HFFc6 (cell line): ENCODE results near the gene PHYHD1. TPM values are rescaled to one million over a fixed set of nuclear protein-coding genes. Genes with fewer than 3 reads are reported as not detected.
A peak's percentile ranks its signal among the peaks of the same experiment; 100 is the strongest.

Source experiments
- DNase-seq: peaks from one replicate; pipeline ENCODE4 v3.0.0-alpha.2; 2018
- H3K27ac Mint-ChIP-seq: 2 replicates; pipeline ENCODE4 v1.8.0; 2020; ENCODE audit warnings: mild to moderate bottlenecking, mixed read lengths
- H3K27me3 Mint-ChIP-seq: 2 replicates; pipeline ENCODE4 v1.8.0; 2021; ENCODE audit warnings: mild to moderate bottlenecking, moderate library complexity, mixed read lengths; ENCODE audit not compliant: insufficient read depth
- H3K36me3 Mint-ChIP-seq: 2 replicates; pipeline ENCODE4 v1.8.0; 2021; ENCODE audit warnings: low read depth, mixed read lengths
- H3K4me1 Mint-ChIP-seq: 2 replicates; pipeline ENCODE4 v1.8.0; 2020; ENCODE audit warnings: low read depth, mixed read lengths
- H3K4me3 Mint-ChIP-seq: 2 replicates; pipeline ENCODE4 v1.8.0; 2020; ENCODE audit warnings: mild to moderate bottlenecking, moderate library complexity, mixed read lengths
- H3K9me3 Mint-ChIP-seq: 2 replicates; pipeline ENCODE4 v1.8.0; 2020; ENCODE audit warnings: mild to moderate bottlenecking, mixed read lengths
- total RNA-seq, 6 experiments: library from RNA; stranded (reverse); fragmentation: NEBNext Ultra II Directional; extraction: Animal tissue kit (Norgen Biotek cat#: 25700); gene quantifications; 2 replicates in 1 of 6; 3 replicates in 5 of 6; pipeline ENCODE4 v1.2.3, GENCODE V29; 2021
- TF ChIP-seq, protein P1 (sequence below): fragments of 200-600 bp; sonication (generic); IDR thresholded peaks from 2 replicates; pipeline ENCODE4 v1.5.0; 2021; ENCODE audit warnings: antibody characterized with exemption, mild to moderate bottlenecking

Gene PHYHD1
- total RNA-seq, 6 experiments from 2014 or later, result 6.8 to 13.9 (median 10.0) TPM

DNA sequence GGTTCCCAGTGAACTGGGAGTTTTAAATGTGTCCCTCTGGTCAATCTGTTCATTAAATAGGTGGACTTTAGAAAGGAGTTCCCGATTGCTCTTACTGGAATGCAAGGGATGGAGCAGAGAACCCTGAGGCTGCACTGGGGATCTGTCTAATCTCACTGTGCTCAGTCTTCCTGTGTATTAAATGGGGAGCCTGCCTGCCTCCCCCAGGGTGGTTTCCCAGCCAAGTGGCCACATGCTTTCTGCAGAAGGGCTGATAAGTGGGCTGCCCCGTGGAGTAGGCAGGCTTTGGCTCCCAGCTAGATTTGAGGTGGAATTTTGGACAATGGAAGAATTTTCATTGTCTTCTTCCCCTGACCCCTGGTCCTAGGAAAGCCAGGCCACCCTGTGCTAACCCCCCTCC is 14.0 kb upstream of the PHYHD1 start:
- H3K4me1 Mint-ChIP-seq, result peaks cover 34% of the 10 kb centered on the region
- H3K27me3 Mint-ChIP-seq, result peaks cover 7% of the 10 kb centered on the region; the same call in 1 of the 2 replicates
- no peak overlapping the region for H3K27ac Mint-ChIP-seq
- H3K4me3 Mint-ChIP-seq, result no peak overlapping the region
- no peak for DNase-seq
- H3K36me3 Mint-ChIP-seq, result peaks cover 30% of the 10 kb centered on the region
- TF ChIP-seq, protein P1, sequence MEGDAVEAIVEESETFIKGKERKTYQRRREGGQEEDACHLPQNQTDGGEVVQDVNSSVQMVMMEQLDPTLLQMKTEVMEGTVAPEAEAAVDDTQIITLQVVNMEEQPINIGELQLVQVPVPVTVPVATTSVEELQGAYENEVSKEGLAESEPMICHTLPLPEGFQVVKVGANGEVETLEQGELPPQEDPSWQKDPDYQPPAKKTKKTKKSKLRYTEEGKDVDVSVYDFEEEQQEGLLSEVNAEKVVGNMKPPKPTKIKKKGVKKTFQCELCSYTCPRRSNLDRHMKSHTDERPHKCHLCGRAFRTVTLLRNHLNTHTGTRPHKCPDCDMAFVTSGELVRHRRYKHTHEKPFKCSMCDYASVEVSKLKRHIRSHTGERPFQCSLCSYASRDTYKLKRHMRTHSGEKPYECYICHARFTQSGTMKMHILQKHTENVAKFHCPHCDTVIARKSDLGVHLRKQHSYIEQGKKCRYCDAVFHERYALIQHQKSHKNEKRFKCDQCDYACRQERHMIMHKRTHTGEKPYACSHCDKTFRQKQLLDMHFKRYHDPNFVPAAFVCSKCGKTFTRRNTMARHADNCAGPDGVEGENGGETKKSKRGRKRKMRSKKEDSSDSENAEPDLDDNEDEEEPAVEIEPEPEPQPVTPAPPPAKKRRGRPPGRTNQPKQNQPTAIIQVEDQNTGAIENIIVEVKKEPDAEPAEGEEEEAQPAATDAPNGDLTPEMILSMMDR, result no peak
- no peaks in the 10 kb centered on the region for H3K9me3 Mint-ChIP-seq

DNA sequence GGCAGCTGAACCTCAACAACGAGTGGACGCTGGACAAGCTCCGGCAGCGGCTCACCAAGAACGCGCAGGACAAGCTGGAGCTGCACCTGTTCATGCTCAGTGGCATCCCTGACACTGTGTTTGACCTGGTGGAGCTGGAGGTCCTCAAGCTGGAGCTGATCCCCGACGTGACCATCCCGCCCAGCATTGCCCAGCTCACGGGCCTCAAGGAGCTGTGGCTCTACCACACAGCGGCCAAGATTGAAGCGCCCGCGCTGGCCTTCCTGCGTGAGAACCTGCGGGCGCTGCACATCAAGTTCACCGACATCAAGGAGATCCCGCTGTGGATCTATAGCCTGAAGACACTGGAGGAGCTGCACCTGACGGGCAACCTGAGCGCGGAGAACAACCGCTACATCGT is 12.4 kb upstream of the PHYHD1 start:
- Mint-ChIP-seq H3K9me3 (no peaks in the 10 kb centered on the region), H3K4me1 (peaks cover 41% of the 10 kb centered on the region), H3K27ac (no peak overlapping the region), H3K4me3 (no peak overlapping the region), H3K27me3 (peaks cover 9% of the 10 kb centered on the region), H3K36me3 (peaks cover 38% of the 10 kb centered on the region)
- TF ChIP-seq, protein P1, result no peak
- DNase-seq, result no peak

DNA sequence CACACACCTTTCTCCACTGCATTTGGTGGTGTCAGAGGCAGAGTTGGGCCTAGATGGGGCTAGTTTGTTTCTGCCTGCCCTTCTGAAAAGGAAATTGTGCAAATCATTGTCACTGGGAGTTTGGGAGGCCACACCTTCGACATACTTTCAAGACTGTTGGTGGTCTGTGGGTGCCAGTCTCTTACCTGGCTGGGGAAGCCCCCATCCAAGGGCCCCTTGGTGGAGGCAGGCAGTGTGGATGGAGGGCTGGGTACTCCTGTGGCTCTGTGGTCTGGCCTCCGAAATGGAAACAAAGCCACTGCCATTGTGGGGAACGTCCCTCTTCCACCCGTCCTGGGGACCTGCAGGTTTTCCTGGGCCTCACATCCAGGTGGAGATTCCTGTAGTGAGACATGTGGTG is 10.9 kb upstream of the PHYHD1 start:
- no peak for DNase-seq
- H3K27me3 Mint-ChIP-seq, result peaks cover 6% of the 10 kb centered on the region
- H3K27ac Mint-ChIP-seq, result no peak overlapping the region
- H3K4me3 Mint-ChIP-seq, result no peak overlapping the region
- no peaks in the 10 kb centered on the region for H3K9me3 Mint-ChIP-seq
- peaks cover 38% of the 10 kb centered on the region for H3K36me3 Mint-ChIP-seq
- peaks cover 35% of the 10 kb centered on the region for H3K4me1 Mint-ChIP-seq
- TF ChIP-seq, protein P1, result no peak

DNA sequence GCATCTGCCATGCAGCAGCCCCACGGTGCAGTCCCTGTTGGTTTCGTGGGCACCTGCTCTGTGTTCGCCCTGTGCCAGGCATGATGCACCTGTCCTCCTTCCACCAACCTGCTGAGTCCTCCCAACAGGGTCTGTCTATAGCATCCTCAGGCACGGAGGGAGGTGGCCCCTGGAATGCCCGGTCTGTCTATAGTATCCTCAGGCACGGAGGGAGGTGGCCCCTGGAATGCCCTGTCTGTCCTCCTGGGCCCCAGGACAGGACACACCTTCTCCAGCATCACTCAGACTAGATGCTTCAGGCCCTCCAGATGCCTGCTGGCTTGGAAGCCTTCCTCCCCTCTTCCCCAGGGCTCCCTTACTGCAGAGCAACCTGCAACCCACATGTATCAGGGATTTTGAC is 9.9 kb upstream of the PHYHD1 start:
- TF ChIP-seq, protein P1, result no peak
- H3K27ac Mint-ChIP-seq, result peak overlapping the region; percentile 95
- H3K4me1 Mint-ChIP-seq, result peaks cover 40% of the 10 kb centered on the region
- no peaks in the 10 kb centered on the region for H3K9me3 Mint-ChIP-seq
- no peak for DNase-seq
- peaks cover 6% of the 10 kb centered on the region for H3K27me3 Mint-ChIP-seq
- H3K36me3 Mint-ChIP-seq, result peaks cover 38% of the 10 kb centered on the region
- peak overlapping the region; percentile 77 for H3K4me3 Mint-ChIP-seq

DNA sequence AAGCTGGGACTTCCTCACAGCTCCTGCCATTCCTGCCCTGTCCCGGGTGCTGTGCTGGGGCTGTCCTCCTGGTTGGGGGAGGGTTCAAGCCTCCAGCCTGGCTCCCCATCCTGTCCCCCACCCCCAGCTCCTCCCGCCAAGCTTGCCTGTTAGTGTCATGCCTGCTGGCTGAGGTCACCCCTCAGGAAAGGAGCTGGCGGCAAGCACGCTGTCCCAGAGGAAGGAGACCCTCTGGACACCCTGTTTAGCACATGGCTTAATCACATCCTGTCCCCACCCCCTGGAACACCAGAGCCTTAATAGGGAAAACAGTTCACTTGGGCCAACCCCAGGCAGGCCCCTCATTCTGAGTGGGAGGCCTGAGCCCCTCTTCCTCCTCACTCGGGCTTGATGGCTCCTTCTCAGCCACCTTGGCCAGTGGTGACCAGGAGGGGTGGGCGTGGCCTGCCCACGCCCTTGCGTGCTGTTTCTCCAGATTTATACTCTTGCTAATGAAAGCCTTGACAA is 9.2 kb upstream of the PHYHD1 start:
- DNase-seq, result peak; percentile 59
- peak overlapping the region; percentile 95 for H3K27ac Mint-ChIP-seq
- peaks cover 6% of the 10 kb centered on the region for H3K27me3 Mint-ChIP-seq
- H3K36me3 Mint-ChIP-seq, result peaks cover 41% of the 10 kb centered on the region
- H3K9me3 Mint-ChIP-seq, result no peaks in the 10 kb centered on the region
- TF ChIP-seq, protein P1, result no peak
- peaks cover 47% of the 10 kb centered on the region for H3K4me1 Mint-ChIP-seq
- peak overlapping the region; percentile 77 for H3K4me3 Mint-ChIP-seq
